ENCODE measurements around the gene STAT4.
"Not testable (repeated sequence)": the region's sequence is repeated elsewhere in the genome, so short reads cannot be mapped to it uniquely, and the experiment has no call there.

Gene STAT4

DNA sequence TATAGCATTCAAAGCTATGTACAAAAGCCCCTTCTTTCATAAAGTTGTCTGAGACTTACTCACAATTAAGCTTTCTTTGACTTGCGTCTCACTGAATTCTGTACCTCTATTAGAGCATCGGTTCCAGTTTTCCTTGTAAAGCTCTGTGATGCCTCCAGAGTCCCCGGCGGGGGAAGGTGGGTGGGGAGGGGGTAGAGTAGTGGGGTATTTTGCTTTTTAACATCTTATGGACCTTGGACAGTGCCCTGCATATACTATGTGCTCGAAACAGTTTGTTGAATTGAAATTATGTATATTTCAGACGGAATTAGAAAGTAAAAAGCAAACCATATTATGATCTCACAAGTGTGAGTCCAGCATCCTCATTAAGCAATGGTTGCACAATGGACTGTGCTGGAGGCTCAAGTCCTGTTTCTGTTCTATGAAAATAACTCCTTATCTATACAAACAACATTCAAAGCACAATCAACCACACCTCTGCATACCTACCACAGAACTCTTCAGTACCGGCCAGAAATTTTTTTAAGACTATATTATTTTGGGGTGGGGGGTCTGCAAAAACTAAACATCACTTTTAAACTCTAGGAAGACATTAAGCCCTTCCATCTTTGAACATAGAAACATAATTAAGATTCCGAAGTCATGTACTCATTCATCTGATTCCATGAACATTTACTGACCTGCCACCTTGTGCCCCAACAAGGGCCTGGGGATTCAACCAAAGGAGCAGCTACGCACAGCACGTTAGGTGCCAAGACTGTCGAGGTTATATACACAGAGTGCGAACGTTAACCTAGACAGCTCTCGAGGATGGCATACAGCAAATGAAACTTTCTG, 137.7 kb downstream of the STAT4 start:
- DNase-seq, result no peak

- DNase-seq, result no peak
Measured at GRCh38 chr2:191012346-191012745, 138.4 kb downstream of the STAT4 start.

GRCh38 chr2:191010887-191011885, 139.6 kb downstream of the STAT4 start:
- no peak for DNase-seq

- DNase-seq, result no peak
Measured at GRCh38 chr2:191009541-191010374, 141.0 kb downstream of the STAT4 start.

- no peak for DNase-seq
Measured at GRCh38 chr2:191008286-191008685, 142.5 kb downstream of the STAT4 start.

DNA sequence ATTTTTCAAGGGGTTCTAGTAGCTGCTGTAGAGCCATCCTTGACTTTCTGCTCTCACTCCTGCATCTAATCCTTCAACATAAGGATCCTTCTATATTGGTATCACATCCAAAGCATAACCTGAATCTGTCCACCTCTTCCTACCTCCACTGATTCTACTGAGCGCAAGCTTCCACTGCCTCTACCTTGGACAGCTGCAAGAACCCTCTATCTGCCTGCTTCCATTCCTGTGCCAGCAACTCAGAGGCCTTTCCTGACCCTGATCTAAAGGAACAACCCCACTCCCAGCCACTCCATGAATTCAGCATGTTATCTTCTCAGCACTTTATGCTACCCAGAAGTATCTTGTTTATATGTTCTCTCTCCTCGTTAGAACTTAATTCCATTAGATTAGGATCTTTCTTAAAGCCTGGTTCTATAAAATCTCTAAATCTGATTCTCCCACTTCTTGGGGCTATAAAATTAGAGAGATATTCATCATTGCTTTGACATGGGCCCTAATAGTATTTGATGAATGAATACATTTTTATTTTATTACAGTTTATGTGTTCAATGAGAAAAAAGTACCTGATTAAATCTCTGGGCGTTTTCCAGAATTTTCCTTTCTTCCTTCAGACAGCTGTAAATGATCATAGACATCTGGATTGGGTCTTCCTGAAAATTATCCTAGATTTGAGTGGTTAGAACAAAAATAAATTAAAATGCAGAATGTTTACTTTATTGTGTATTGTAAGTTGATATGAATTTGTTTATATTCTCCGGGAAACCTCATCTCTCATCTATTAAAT, 143.6 kb downstream of the STAT4 start:
- no peak for DNase-seq

DNA sequence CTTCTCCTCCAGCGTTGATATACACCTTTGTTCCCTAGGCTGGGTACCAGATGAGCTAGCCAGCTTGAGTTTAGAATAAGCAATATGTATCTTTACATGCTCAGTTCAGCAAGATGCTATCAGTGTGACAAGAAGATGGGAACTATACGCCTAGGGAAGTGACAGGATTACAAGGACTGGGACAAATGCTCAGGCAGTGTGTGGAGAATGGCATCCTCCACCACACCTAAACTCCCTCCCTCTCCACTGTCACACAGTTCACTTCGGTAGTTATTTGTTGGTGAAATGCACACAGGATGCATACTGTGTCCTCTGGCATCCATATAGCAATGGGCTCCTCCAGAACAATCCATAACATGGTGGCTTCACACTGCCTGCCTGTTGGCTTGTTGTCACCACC, 144.5 kb downstream of the STAT4 start:
- DNase-seq, result no peak

DNA sequence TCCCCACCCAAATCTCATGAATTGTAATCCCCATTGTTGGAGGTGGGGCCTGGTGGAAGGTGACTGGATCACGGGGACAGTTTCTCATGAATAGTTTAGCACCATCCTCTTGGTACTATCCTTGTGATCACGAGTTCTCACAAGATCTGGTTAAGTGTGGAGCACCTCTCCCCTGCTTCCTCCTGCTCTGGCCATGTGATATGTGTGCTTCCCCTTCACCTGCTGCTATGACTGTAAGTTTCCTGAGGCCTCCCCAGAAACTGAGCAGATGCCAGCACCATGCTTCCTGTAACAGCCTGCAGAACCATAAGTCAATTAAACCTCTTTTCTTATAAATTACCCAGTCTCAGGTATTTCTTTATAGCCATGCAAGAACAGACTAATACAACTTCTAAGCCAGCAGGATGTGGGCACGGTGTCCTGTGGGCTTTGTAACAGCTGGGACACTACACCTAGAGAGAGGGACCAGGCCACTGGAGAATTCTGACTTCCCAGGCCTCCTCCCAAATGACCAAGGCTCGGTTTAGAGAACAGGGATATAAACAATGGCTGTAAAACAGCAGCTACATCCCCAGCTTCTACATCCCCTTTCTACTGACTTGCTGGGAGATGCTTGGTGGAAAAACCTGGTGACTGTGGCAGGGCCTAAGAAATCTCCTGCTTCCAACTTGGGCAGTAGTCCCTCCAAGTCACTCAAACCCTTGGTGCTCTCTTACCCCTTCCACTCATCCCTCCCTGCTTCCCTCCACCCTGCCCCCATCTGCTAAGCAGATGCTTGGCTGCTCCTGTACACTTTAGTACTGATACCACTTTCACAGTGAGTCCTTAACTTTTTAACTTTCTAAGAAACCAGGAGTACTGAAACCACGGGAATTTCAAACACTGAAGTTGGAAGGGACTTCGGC, 147.1 kb downstream of the STAT4 start:
- no peak for DNase-seq

DNA sequence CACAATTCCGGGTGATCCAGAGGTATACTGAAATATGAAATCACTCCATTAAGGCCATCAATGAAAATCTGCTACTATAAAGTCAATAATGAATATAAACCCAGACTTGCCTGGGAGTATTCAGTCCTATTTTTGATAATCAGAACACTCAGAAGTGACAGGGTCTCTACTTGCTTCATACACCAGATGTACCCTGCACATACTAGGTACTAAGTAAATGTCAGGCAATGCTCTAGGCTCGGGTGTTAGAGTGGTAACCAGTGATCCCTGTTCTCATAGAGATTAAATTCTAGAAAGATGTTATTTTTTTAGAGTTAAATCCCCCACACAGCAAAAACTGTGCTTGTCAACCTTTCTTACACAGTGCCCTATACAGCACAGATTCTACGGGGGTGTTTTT, 149.2 kb downstream of the STAT4 start:
- no peak for DNase-seq

- DNase-seq, result no peak
Measured at GRCh38 chr2:191001032-191001431, 149.8 kb downstream of the STAT4 start.

DNA sequence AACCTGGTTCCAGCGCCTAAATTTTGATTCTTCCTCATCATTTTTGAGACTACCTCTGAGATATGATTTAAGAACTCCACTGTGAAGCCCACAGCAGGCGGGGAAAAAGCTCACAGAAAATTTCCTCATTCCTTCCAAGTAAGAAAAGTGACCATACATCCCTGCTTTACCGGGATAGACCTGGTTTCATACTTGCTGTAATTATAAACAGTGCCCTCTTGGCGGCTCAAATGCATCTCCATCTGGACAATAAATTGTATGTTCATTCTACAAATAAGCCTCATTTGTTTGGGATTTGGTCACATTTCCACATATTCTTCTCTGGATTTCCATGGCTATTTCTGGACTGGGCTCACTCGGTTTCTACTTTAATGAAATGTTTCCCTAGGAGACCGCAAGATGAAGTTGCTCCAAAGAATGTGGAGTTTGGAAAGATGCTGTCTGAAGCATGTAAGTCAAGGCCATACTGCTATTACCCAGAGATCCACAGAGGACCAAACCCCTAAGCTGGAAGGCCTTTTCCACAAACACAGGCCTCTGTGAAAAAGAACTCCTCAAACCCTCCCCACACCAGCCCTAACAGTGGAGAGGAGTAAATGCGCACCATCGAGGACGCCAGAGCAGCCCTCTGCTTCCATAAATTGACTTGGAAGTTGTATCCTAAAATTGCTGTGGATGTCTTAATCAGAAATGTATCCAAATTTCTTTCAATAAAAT, 150.7 kb downstream of the STAT4 start:
- DNase-seq, result no peak

DNA sequence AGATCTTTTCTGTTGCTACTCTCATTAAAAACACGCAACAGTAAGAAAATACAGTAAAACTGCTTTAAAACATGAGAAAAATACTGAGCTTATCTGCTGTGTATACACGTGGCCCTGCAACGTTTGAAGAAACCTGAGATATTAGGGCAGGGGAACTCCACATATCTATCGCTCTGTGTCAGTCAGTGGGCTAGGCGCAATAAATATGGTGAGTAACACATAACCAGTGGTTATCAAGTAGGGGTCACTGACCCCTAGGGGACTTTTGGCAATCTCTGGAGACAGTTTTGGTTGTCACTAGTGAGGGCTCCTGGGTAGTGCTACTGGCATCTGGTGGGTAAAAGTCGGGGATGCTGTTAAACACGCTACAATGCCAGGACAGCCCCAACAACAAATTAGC, 151.7 kb downstream of the STAT4 start:
- DNase-seq, result no peak

GRCh38 chr2:190997526-190998113, 153.2 kb downstream of the STAT4 start:
- DNase-seq, result no peak

GRCh38 chr2:190996947-190997346, 153.8 kb downstream of the STAT4 start:
- DNase-seq, result no peak

- no peak for DNase-seq
Measured at GRCh38 chr2:190996338-190996946, 154.4 kb downstream of the STAT4 start.

DNA sequence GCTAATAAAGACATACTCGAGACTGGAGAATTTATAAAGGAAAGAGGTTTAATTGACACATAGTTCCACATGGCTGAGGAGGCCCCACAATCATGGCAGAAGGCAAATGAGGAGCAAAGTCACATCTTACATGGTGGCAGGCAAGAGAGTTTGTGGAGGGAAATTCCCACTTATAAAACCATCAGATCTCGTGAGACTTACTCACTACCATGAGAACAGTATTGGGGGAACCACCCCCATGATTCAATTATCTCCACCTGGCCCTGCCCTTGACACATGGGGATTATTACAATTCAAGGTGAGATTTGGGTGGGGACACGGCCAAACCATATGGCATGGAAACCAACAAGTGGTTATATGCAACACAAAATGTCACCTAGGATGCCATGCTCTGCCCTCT, 155.5 kb downstream of the STAT4 start:
- not testable (repeated sequence) for DNase-seq

- DNase-seq, result no peak
Measured at GRCh38 chr2:190994148-190994547, 156.6 kb downstream of the STAT4 start.

DNA sequence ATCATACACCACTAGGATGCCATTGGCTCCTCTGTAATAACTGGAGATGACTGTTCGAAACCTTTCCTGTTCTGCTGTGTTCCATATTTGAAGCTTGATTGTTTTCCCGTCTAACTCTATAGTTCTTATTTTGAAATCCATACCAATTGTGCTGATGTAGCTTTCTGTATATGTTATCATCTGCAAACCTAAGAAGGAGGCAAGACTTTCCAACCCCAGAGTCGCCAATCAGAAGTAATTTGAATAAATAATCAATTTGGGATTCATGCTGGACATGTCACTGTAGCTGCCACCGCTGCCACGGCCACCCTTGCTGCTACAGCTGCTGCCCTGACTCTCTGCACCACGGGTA, 157.5 kb downstream of the STAT4 start:
- DNase-seq, result no peak

GRCh38 chr2:190990132-190990531, 160.7 kb downstream of the STAT4 start:
- no peak for DNase-seq
